Upper lobe of left lung (tissue), 4 donors: ENCODE data around the gene FAM47E.

Experiments
- CTCF ChIP-seq, 6 experiments: fragments of 450-650 bp in 4 of 6; fragments of 200-600 bp in 2 of 6; sonication (generic) in 2 of 6; IDR thresholded peaks; one replicate each; pipeline ENCODE4 v1.5.1; 2016 to 2019; ENCODE audit warnings: antibody characterized with exemption in 6 of 6
- POLR2AphosphoS5 ChIP-seq, 2 donors: sonication (generic); formaldehyde crosslinking; IDR thresholded peaks; one replicate each; pipeline ENCODE4 v1.5.1; 2017; ENCODE audit warnings: antibody characterized with exemption in 2 of 2

- TF ChIP-seq CTCF (IDR thresholded peaks at IDR 0.05) (no peak), POLR2AphosphoS5 (IDR thresholded peaks at IDR 0.05) (no peak)
Measured at GRCh38 chr4:76292730-76293129, 41.2 kb downstream of the FAM47E start.
